GM19351 (cell line): ENCODE data around the gene FGF23.
"Not testable (repeated sequence)": the region's sequence is repeated elsewhere in the genome, so short reads cannot be mapped to it uniquely, and the experiment has no call there.

Experiments used
- ATAC-seq: cut with Tn5 transposase; IDR thresholded peaks from one replicate; pipeline ENCODE4 v1.9.1; 2021; ENCODE audit warnings: mild to moderate bottlenecking, moderate library complexity; ENCODE audit not compliant: unreplicated experiment

Gene FGF23

GRCh38 chr12:4379405-4379804 is at the start of gene FGF23:
TSS of gene FGF23 (minus strand) at chr12:4379712. CDS start at chr12:4379582, 130 bp downstream.
- ATAC-seq: no peak

GRCh38 chr12:4424422-4424821 is 44.9 kb upstream of the FGF23 start:
- no peak for ATAC-seq

- no peak for ATAC-seq
Observed at GRCh38 chr12:4423528-4424195, 44.1 kb upstream of the FGF23 start.

- ATAC-seq: no peak
Observed at GRCh38 chr12:4422985-4423384, 43.5 kb upstream of the FGF23 start.

- no peak for ATAC-seq
Observed at GRCh38 chr12:4421590-4422031, 42.1 kb upstream of the FGF23 start.

- ATAC-seq: no peak
Observed at GRCh38 chr12:4420138-4420670, 40.7 kb upstream of the FGF23 start.

- ATAC-seq: no peak
Observed at GRCh38 chr12:4418913-4419312, 39.4 kb upstream of the FGF23 start.

- no peak for ATAC-seq
Observed at GRCh38 chr12:4417936-4418335, 38.4 kb upstream of the FGF23 start.

GRCh38 chr12:4417455-4417854 is 37.9 kb upstream of the FGF23 start:
- ATAC-seq: no peak

GRCh38 chr12:4416276-4416675 is 36.8 kb upstream of the FGF23 start:
- ATAC-seq: no peak

- ATAC-seq: no peak
Observed at GRCh38 chr12:4412465-4412864, 33.0 kb upstream of the FGF23 start.

- ATAC-seq: no peak
Observed at GRCh38 chr12:4412056-4412455, 32.5 kb upstream of the FGF23 start.

GRCh38 chr12:4407136-4407535 is 27.6 kb upstream of the FGF23 start:
- ATAC-seq: no peak

GRCh38 chr12:4404877-4405637 is 25.5 kb upstream of the FGF23 start:
- not testable (repeated sequence) for ATAC-seq

GRCh38 chr12:4402996-4403395 is 23.5 kb upstream of the FGF23 start:
- ATAC-seq: no peak

GRCh38 chr12:4401117-4401516 is 21.6 kb upstream of the FGF23 start:
- no peak for ATAC-seq

- no peak for ATAC-seq
Observed at GRCh38 chr12:4395818-4396217, 16.3 kb upstream of the FGF23 start.

- ATAC-seq: no peak
Observed at GRCh38 chr12:4393211-4393610, 13.7 kb upstream of the FGF23 start.

GRCh38 chr12:4392223-4392742 is 12.8 kb upstream of the FGF23 start:
- no peak for ATAC-seq

- no peak for ATAC-seq
Observed at GRCh38 chr12:4388662-4389061, 9.2 kb upstream of the FGF23 start.

GRCh38 chr12:4388032-4388431 is 8.5 kb upstream of the FGF23 start:
- no peak for ATAC-seq

GRCh38 chr12:4387607-4388006 is 8.1 kb upstream of the FGF23 start:
- ATAC-seq: no peak
